ENCODE results near the gene SERPING1. TPM values are rescaled to one million over a fixed set of nuclear protein-coding genes. Genes with fewer than 3 reads are reported as not detected.

SERPING1 gene
- total and polyA plus RNA-seq, 2 of the 13 experiments (the other 11 are each of a cell fraction or from before 2014, with no cell fraction given), result 2.0 to 10.4 TPM

GRCh38 chr11:57639321-57640067 lies 42.0 kb downstream of the SERPING1 start (continued):
- TF ChIP-seq KIAA2018 (CRISPR knock-in tag; IDR thresholded peaks at IDR 0.05; ENCODE audit: borderline replicate concordance), result no peak
- TF ChIP-seq ZNF362 (CRISPR knock-in tag; IDR thresholded peaks at IDR 0.05; ENCODE audit: borderline replicate concordance), result no peak
- no peak for TF ChIP-seq GLMP (CRISPR knock-in tag; IDR thresholded peaks at IDR 0.05; ENCODE audit: borderline replicate concordance)
- peak; percentile 97 for TF ChIP-seq RXRA (CRISPR knock-in tag; IDR thresholded peaks at IDR 0.05)
- no peak for TF ChIP-seq DNMT3B (CRISPR knock-in tag; conservative IDR thresholded peaks at IDR 0.05)
- no peak for TF ChIP-seq RBM39 (IDR thresholded peaks at IDR 0.05; ENCODE audit: low read depth, low read length, poor library complexity, severe bottlenecking)
- TF ChIP-seq ZBTB42 (CRISPR knock-in tag; IDR thresholded peaks at IDR 0.05), result no peak
- TF ChIP-seq ZNF30 (CRISPR knock-in tag; IDR thresholded peaks at IDR 0.05), result no peak; the same call in 1 of the 2 replicates
- no peak for TF ChIP-seq TP53 (CRISPR knock-in tag; conservative IDR thresholded peaks at IDR 0.05)
- TF ChIP-seq ZNF687 (CRISPR knock-in tag; IDR thresholded peaks at IDR 0.05), result peak; percentile 59
- no peak for TF ChIP-seq ZNF616 (CRISPR knock-in tag; IDR thresholded peaks at IDR 0.05; ENCODE audit: low read depth)
- TF ChIP-seq ZNF576 (CRISPR knock-in tag; IDR thresholded peaks at IDR 0.05), result no peak
- TF ChIP-seq BRCA1 (CRISPR knock-in tag; IDR thresholded peaks at IDR 0.05), result no peak
